Mucosa of rectum (tissue), 2 donors: Measurements from ENCODE around the gene GBF1.
A peak's percentile ranks its signal among the peaks of the same experiment; 100 is the strongest.

Source experiments
- H3K27ac ChIP-seq, 2 donors: one replicate each; pipeline ENCODE4 v1.7.0; 2013; ENCODE audit warnings: inconsistent platforms in 2 of 2, low read depth in 2 of 2, low read length in 2 of 2
- H3K27me3 ChIP-seq, 2 donors: one replicate each; pipeline ENCODE4 v1.7.0; 2013; ENCODE audit warnings: low read length in 2 of 2; ENCODE audit not compliant: control insufficient read depth in 2 of 2, insufficient read depth in 2 of 2
- H3K36me3 ChIP-seq, 2 donors: one replicate each; pipeline ENCODE4 v1.7.0; 2013; ENCODE audit warnings: low read length in 2 of 2; ENCODE audit not compliant: control insufficient read depth in 2 of 2, insufficient read depth in 2 of 2
- H3K4me1 ChIP-seq, 2 donors: one replicate each; pipeline ENCODE4 v1.7.0; 2013; ENCODE audit warnings: low read length in 2 of 2, mild to moderate bottlenecking in 1 of 2; ENCODE audit not compliant: control insufficient read depth in 2 of 2, insufficient read depth in 2 of 2
- H3K4me3 ChIP-seq, 2 donors: one replicate each; pipeline ENCODE4 v1.7.0; 2013; ENCODE audit warnings: low read length in 2 of 2
- H3K9ac ChIP-seq, 2 donors: one replicate each; pipeline ENCODE4 v1.7.0; 2013; ENCODE audit warnings: low read length in 2 of 2, low read depth in 1 of 2, mild to moderate bottlenecking in 1 of 2
- H3K9me3 ChIP-seq, 2 donors: one replicate each; pipeline ENCODE4 v1.7.0; 2013; ENCODE audit warnings: low read length in 2 of 2; ENCODE audit not compliant: control insufficient read depth in 2 of 2
- donor health status: healthy.
- donor health status: Normal muscosa, but diverticular disease.

The GBF1 gene

GRCh38 chr10:102400598-102401341, 155.4 kb downstream of the GBF1 start:
- no peak overlapping the region for H3K9ac ChIP-seq
- no peaks in the 10 kb centered on the region for H3K27me3 ChIP-seq
- no peaks in the 10 kb centered on the region for H3K9me3 ChIP-seq
- H3K4me1 ChIP-seq: peaks cover 19 to 24% of the 10 kb centered on the region in 2 donors
- H3K36me3 ChIP-seq: peaks cover 6 to 25% of the 10 kb centered on the region in 2 donors
- peak overlapping the region in 1 of 2 donors; percentile 81 for H3K27ac ChIP-seq
- no peak overlapping the region for H3K4me3 ChIP-seq

- peaks cover 6 to 25% of the 10 kb centered on the region in 2 donors for H3K36me3 ChIP-seq
- H3K9ac ChIP-seq: no peak overlapping the region
- no peaks in the 10 kb centered on the region for H3K27me3 ChIP-seq
- peaks cover 14 to 19% of the 10 kb centered on the region in 2 donors for H3K4me1 ChIP-seq
- H3K27ac ChIP-seq: no peak overlapping the region
- no peak overlapping the region for H3K4me3 ChIP-seq
- H3K9me3 ChIP-seq: no peaks in the 10 kb centered on the region
Measured at GRCh38 chr10:102401342-102401654, 156.0 kb downstream of the GBF1 start.

GRCh38 chr10:102401735-102402511, 156.6 kb downstream of the GBF1 start:
- Histone ChIP-seq H3K27ac (no peak overlapping the region), H3K4me1 (peaks cover 8 to 13% of the 10 kb centered on the region in 2 donors), H3K27me3 (no peaks in the 10 kb centered on the region), H3K36me3 (peaks cover 6 to 22% of the 10 kb centered on the region in 2 donors), H3K9ac (no peak overlapping the region), H3K4me3 (no peak overlapping the region), H3K9me3 (no peaks in the 10 kb centered on the region)

GRCh38 chr10:102402512-102402896, 157.2 kb downstream of the GBF1 start:
- no peaks in the 10 kb centered on the region for H3K9me3 ChIP-seq
- H3K27me3 ChIP-seq: peaks cover 2 to 4% of the 10 kb centered on the region in 2 donors
- no peak overlapping the region for H3K9ac ChIP-seq
- no peak overlapping the region for H3K27ac ChIP-seq
- peaks cover 8 to 11% of the 10 kb centered on the region in 2 donors for H3K4me1 ChIP-seq
- H3K36me3 ChIP-seq: peaks cover 6 to 22% of the 10 kb centered on the region in 2 donors
- no peak overlapping the region for H3K4me3 ChIP-seq

- no peak overlapping the region for H3K4me3 ChIP-seq
- peak overlapping the region in 1 of 2 donors; percentile 16 for H3K27ac ChIP-seq
- H3K9me3 ChIP-seq: no peaks in the 10 kb centered on the region
- peaks cover 6 to 17% of the 10 kb centered on the region in 2 donors for H3K36me3 ChIP-seq
- H3K27me3 ChIP-seq: peaks cover 8 to 10% of the 10 kb centered on the region in 2 donors
- no peak overlapping the region for H3K9ac ChIP-seq
- H3K4me1 ChIP-seq: peaks cover 8 to 11% of the 10 kb centered on the region in 2 donors
Measured at GRCh38 chr10:102403115-102403514, 157.8 kb downstream of the GBF1 start.

GRCh38 chr10:102404361-102405107, 159.2 kb downstream of the GBF1 start:
- Histone ChIP-seq H3K27ac (peak overlapping the region in 1 of 2 donors; percentile 23), H3K36me3 (peaks cover 6 to 13% of the 10 kb centered on the region in 2 donors), H3K4me1 (peaks cover 7% of the 10 kb centered on the region in 2 donors), H3K9me3 (no peaks in the 10 kb centered on the region), H3K9ac (no peak overlapping the region), H3K27me3 (peaks cover 12 to 19% of the 10 kb centered on the region in 2 donors), H3K4me3 (no peak overlapping the region)

- Histone ChIP-seq H3K27ac (peak overlapping the region in 1 of 2 donors; percentile 56), H3K9ac (no peak overlapping the region), H3K4me3 (no peak overlapping the region), H3K36me3 (peaks cover 6 to 13% of the 10 kb centered on the region in 2 donors), H3K9me3 (no peaks in the 10 kb centered on the region), H3K27me3 (peaks cover 19 to 25% of the 10 kb centered on the region in 2 donors), H3K4me1 (peaks cover 2 to 4% of the 10 kb centered on the region in 2 donors)
Measured at GRCh38 chr10:102405108-102405571, 159.8 kb downstream of the GBF1 start.

GRCh38 chr10:102405632-102406031, 160.3 kb downstream of the GBF1 start:
- H3K27me3 ChIP-seq: peaks cover 21 to 28% of the 10 kb centered on the region in 2 donors
- H3K27ac ChIP-seq: peak overlapping the region in 1 of 2 donors; percentile 56
- H3K9ac ChIP-seq: no peak overlapping the region
- no peaks in the 10 kb centered on the region for H3K9me3 ChIP-seq
- H3K4me3 ChIP-seq: no peak overlapping the region
- peaks cover 6 to 10% of the 10 kb centered on the region in 2 donors for H3K36me3 ChIP-seq
- peaks cover 3 to 4% of the 10 kb centered on the region in 2 donors for H3K4me1 ChIP-seq

- no peak overlapping the region for H3K9ac ChIP-seq
Measured at GRCh38 chr10:102406815-102407214, 161.5 kb downstream of the GBF1 start.

More at GRCh38 chr10:102406815-102407214, 161.5 kb downstream of the GBF1 start:
- Histone ChIP-seq H3K4me3 (no peak overlapping the region), H3K27ac (peak overlapping the region in 1 of 2 donors; percentile 56), H3K27me3 (peaks cover 30 to 39% of the 10 kb centered on the region in 2 donors), H3K36me3 (no peaks in the 10 kb centered on the region), H3K9me3 (no peaks in the 10 kb centered on the region), H3K4me1 (peaks cover 3 to 4% of the 10 kb centered on the region in 2 donors)
